ENCODE results near the gene HTD2.

Gene HTD2

DNA sequence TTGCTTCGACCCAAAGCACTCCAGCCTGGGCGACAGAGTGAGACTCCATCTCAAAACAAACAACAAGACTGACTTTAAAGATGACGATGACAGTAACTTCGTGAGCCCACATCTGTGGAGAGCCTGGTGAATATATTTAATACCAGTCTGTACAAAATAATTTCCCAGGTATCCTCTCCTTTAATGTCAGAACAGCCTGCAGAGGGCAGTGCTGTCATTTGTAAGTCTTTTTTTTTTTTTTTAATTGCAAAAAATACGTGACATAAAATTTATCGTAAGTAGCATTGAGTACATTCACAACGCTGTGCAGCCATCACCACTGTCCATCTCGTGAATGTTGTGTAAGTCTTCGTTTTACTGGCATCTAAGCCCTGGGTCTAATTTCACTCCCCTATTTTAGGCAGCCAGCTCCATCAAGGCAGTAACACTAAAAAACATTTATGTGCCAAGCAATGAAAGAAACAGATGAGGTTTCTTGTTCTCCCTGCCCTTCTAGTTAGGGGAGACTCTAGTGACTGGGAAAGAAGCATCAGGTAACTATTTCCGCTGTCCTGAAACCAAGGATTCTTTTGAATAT, 1.4 kb downstream of the HTD2 start:
- TF ChIP-seq, protein P1, sequence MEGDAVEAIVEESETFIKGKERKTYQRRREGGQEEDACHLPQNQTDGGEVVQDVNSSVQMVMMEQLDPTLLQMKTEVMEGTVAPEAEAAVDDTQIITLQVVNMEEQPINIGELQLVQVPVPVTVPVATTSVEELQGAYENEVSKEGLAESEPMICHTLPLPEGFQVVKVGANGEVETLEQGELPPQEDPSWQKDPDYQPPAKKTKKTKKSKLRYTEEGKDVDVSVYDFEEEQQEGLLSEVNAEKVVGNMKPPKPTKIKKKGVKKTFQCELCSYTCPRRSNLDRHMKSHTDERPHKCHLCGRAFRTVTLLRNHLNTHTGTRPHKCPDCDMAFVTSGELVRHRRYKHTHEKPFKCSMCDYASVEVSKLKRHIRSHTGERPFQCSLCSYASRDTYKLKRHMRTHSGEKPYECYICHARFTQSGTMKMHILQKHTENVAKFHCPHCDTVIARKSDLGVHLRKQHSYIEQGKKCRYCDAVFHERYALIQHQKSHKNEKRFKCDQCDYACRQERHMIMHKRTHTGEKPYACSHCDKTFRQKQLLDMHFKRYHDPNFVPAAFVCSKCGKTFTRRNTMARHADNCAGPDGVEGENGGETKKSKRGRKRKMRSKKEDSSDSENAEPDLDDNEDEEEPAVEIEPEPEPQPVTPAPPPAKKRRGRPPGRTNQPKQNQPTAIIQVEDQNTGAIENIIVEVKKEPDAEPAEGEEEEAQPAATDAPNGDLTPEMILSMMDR (IDR thresholded peaks at IDR 0.05; ENCODE audit: low read depth, low read length) = peak; percentile 74
- TF ChIP-seq EZH2phosphoT487 (IDR thresholded peaks at IDR 0.05; ENCODE audit: low read depth) = no peak
- Histone ChIP-seq H3K79me2 (ENCODE audit: low read length) (peaks cover 50% of the 10 kb centered on the region), H3K9me3 (ENCODE audit: insufficient read depth, low read length) (no peaks in the 10 kb centered on the region), H3K4me3 (ENCODE audit: low read length) (peak overlapping the region; percentile 91), H4K20me1 (ENCODE audit: insufficient read depth, low read length) (peaks cover 20% of the 10 kb centered on the region), H3K9ac (ENCODE audit: low read length) (peak overlapping the region; percentile 95), H3K36me3 (replicated peaks; ENCODE audit: low read depth, low read length) (peaks cover 34% of the 10 kb centered on the region), H2AFZ (ENCODE audit: low read depth, low read length) (no peak overlapping the region), H3K27ac (ENCODE audit: low read length) (peak overlapping the region; percentile 83; the same call in 1 of the 2 replicates), H3K4me1 (ENCODE audit: low read length) (peaks cover 10% of the 10 kb centered on the region), H3K27me3 (ENCODE audit: low read depth, low read length) (no peaks in the 10 kb centered on the region), H3K4me2 (ENCODE audit: low read length) (peak overlapping the region; percentile 85)

DNA sequence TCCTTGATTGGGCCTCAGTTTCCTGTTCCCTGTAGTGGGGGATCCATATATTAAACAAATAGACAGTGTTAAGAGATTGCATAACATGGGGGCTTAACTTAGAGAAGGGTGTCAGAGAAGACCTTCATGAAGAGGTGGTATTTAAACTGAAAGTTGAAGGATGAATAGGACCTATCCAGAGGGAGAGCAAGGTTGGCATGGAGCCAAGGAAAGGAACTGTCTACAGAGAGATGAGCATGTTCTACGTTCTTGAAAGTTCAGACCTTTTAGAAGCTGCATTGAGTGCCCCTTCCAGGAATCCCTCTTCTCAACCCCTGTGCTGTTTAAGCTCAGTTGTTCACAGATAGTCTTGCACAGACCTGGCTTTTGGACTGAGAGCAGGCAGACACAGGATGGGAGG, 2.4 kb downstream of the HTD2 start:
- H3K36me3 ChIP-seq (replicated peaks; ENCODE audit: low read depth, low read length) = peaks cover 41% of the 10 kb centered on the region
- H3K27ac ChIP-seq (ENCODE audit: low read length) = no peak overlapping the region
- H4K20me1 ChIP-seq (ENCODE audit: insufficient read depth, low read length) = peaks cover 20% of the 10 kb centered on the region
- H3K4me1 ChIP-seq (ENCODE audit: low read length) = peaks cover 10% of the 10 kb centered on the region
- H3K4me3 ChIP-seq (ENCODE audit: low read length) = no peak overlapping the region
- no peak for TF ChIP-seq EZH2phosphoT487 (IDR thresholded peaks at IDR 0.05; ENCODE audit: low read depth)
- TF ChIP-seq, protein P1 (IDR thresholded peaks at IDR 0.05; ENCODE audit: low read depth, low read length) = no peak
- H3K27me3 ChIP-seq (ENCODE audit: low read depth, low read length) = no peaks in the 10 kb centered on the region
- no peak overlapping the region for H3K9ac ChIP-seq (ENCODE audit: low read length)
- peaks cover 54% of the 10 kb centered on the region for H3K79me2 ChIP-seq (ENCODE audit: low read length)
- no peak overlapping the region for H2AFZ ChIP-seq (ENCODE audit: low read depth, low read length)
- no peak overlapping the region for H3K4me2 ChIP-seq (ENCODE audit: low read length)
- H3K9me3 ChIP-seq (ENCODE audit: insufficient read depth, low read length) = no peaks in the 10 kb centered on the region

DNA sequence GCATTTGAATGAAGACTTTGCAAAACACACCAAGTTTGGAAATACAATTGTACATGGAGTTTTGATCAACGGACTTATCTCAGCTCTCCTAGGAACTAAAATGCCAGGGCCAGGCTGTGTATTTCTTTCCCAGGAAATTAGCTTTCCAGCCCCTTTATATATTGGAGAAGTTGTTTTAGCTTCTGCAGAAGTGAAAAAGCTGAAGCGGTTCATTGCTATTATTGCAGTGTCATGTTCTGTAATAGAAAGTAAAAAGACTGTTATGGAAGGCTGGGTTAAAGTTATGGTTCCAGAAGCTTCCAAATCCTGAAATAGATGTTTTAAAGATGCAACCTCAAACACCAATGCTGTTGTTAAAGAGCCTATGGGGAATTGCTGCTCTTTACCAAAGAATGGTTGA, 11.5 kb downstream of the HTD2 start:
- Histone ChIP-seq H3K36me3 (replicated peaks; ENCODE audit: low read depth, low read length) (peaks cover 52% of the 10 kb centered on the region), H3K27me3 (ENCODE audit: low read depth, low read length) (no peaks in the 10 kb centered on the region), H3K4me3 (ENCODE audit: low read length) (no peak overlapping the region), H4K20me1 (ENCODE audit: insufficient read depth, low read length) (0 out of 2 replicates have a peak, but pooled peaks cover 3% of the 10 kb centered on the region), H3K27ac (ENCODE audit: low read length) (no peak overlapping the region), H3K4me2 (ENCODE audit: low read length) (no peak overlapping the region), H3K9ac (ENCODE audit: low read length) (no peak overlapping the region), H3K79me2 (ENCODE audit: low read length) (peaks cover 7% of the 10 kb centered on the region), H3K9me3 (ENCODE audit: insufficient read depth, low read length) (no peaks in the 10 kb centered on the region), H3K4me1 (ENCODE audit: low read length) (no peaks in the 10 kb centered on the region), H2AFZ (ENCODE audit: low read depth, low read length) (no peak overlapping the region)
- TF ChIP-seq, protein P1 (IDR thresholded peaks at IDR 0.05; ENCODE audit: low read depth, low read length) = no peak
- TF ChIP-seq EZH2phosphoT487 (IDR thresholded peaks at IDR 0.05; ENCODE audit: low read depth) = no peak

DNA sequence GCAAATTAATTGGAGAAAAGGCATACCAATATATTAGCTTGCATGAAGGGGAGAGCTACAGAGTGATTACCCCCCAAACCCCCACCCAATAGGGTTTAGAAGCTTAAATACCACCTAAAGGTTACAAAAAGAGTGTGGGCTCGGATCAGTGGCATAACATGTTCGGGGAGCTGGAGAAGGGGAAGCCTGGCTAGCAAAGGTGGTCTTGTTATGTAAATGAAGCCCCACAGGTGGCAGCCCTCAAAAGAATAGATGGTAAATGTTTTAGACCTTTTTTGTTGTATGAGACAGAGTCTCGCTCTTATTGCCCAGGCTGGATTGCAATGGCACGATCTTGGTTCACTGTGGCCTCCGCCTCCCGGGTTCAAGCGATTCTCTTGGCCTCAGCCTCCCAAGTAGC, 15.5 kb downstream of the HTD2 start:
- Histone ChIP-seq H3K9me3 (ENCODE audit: insufficient read depth, low read length) (no peaks in the 10 kb centered on the region), H3K4me3 (ENCODE audit: low read length) (no peak overlapping the region), H2AFZ (ENCODE audit: low read depth, low read length) (no peak overlapping the region), H3K79me2 (ENCODE audit: low read length) (no peaks in the 10 kb centered on the region), H3K4me1 (ENCODE audit: low read length) (no peaks in the 10 kb centered on the region), H3K36me3 (replicated peaks; ENCODE audit: low read depth, low read length) (peaks cover 30% of the 10 kb centered on the region), H3K27ac (ENCODE audit: low read length) (no peak overlapping the region), H4K20me1 (ENCODE audit: insufficient read depth, low read length) (0 out of 2 replicates have a peak, but pooled peaks cover 3% of the 10 kb centered on the region), H3K27me3 (ENCODE audit: low read depth, low read length) (no peaks in the 10 kb centered on the region), H3K9ac (ENCODE audit: low read length) (no peak overlapping the region), H3K4me2 (ENCODE audit: low read length) (no peak overlapping the region)
- no peak for TF ChIP-seq EZH2phosphoT487 (IDR thresholded peaks at IDR 0.05; ENCODE audit: low read depth)
